NCI-H2227 (cell line): ENCODE data around the gene FBXO33.
A peak's percentile ranks its signal among the peaks of the same experiment; 100 is the strongest.

Experiments used
- DNase-seq: peaks from one replicate; lab custom pipeline; 2025; ENCODE audit not compliant: unreplicated experiment; lab: John Stamatoyannopoulos, UW

The FBXO33 gene

GRCh38 chr14:39431416-39432178 is 636 bp downstream of the FBXO33 start:
- peak; percentile 52 for DNase-seq

GRCh38 chr14:39430762-39431415 is 1.3 kb downstream of the FBXO33 start:
- no peak for DNase-seq

- no peak for DNase-seq
Observed at GRCh38 chr14:39428118-39428517, 4.1 kb downstream of the FBXO33 start.

GRCh38 chr14:39426605-39427004 is 5.6 kb downstream of the FBXO33 start:
- peak; percentile 30 for DNase-seq

- DNase-seq = no peak
Observed at GRCh38 chr14:39425947-39426346, 6.3 kb downstream of the FBXO33 start.

- no peak for DNase-seq
Observed at GRCh38 chr14:39423793-39424192, 8.4 kb downstream of the FBXO33 start.

- DNase-seq = no peak
Observed at GRCh38 chr14:39422243-39422642, 10.0 kb downstream of the FBXO33 start.

GRCh38 chr14:39419272-39419671 is 13.0 kb downstream of the FBXO33 start:
- DNase-seq = no peak

- DNase-seq = no peak
Observed at GRCh38 chr14:39417014-39417413, 15.2 kb downstream of the FBXO33 start.

GRCh38 chr14:39416072-39416471 is 16.2 kb downstream of the FBXO33 start:
- no peak for DNase-seq

GRCh38 chr14:39406560-39406959 is 25.7 kb downstream of the FBXO33 start:
- no peak for DNase-seq

GRCh38 chr14:39398382-39398781 is 33.9 kb downstream of the FBXO33 start:
- peak; percentile 52 for DNase-seq

- DNase-seq = no peak
Observed at GRCh38 chr14:39396448-39396847, 35.8 kb downstream of the FBXO33 start.

GRCh38 chr14:39395555-39396254 is 36.5 kb downstream of the FBXO33 start:
- no peak for DNase-seq

GRCh38 chr14:39393289-39393688 is 38.9 kb downstream of the FBXO33 start:
- DNase-seq = no peak

- no peak for DNase-seq
Observed at GRCh38 chr14:39384177-39384576, 48.1 kb downstream of the FBXO33 start.

- DNase-seq = no peak
Observed at GRCh38 chr14:39383741-39384140, 48.5 kb downstream of the FBXO33 start.

GRCh38 chr14:39383026-39383660 is 49.1 kb downstream of the FBXO33 start:
- no peak for DNase-seq

- peak; percentile 66 for DNase-seq
Observed at GRCh38 chr14:39382463-39382862, 49.8 kb downstream of the FBXO33 start.

- no peak for DNase-seq
Observed at GRCh38 chr14:39381366-39381765, 50.9 kb downstream of the FBXO33 start.

- no peak for DNase-seq
Observed at GRCh38 chr14:39376667-39377403, 55.4 kb downstream of the FBXO33 start.
